HG03460 (cell line): ENCODE data around the gene LIN28B.
"Not testable (repeated sequence)": the region's sequence is repeated elsewhere in the genome, so short reads cannot be mapped to it uniquely, and the experiment has no call there.

Source experiments
- ATAC-seq: cut with Tn5 transposase; IDR thresholded peaks from one replicate; pipeline ENCODE4 v1.9.1; 2021; ENCODE audit not compliant: unreplicated experiment

Gene LIN28B

GRCh38 chr6:105066233-105066632, 109.3 kb downstream of the LIN28B start:
- ATAC-seq, result no peak

GRCh38 chr6:105066836-105067235, 109.9 kb downstream of the LIN28B start:
- ATAC-seq, result no peak

- ATAC-seq, result no peak
Measured at GRCh38 chr6:105067329-105067728, 110.4 kb downstream of the LIN28B start.

GRCh38 chr6:105068407-105068806, 111.5 kb downstream of the LIN28B start:
- no peak for ATAC-seq

GRCh38 chr6:105069821-105070445, 113.0 kb downstream of the LIN28B start:
- no peak for ATAC-seq

GRCh38 chr6:105072798-105073199, 115.9 kb downstream of the LIN28B start:
- ATAC-seq, result no peak

GRCh38 chr6:105075210-105075609, 118.3 kb downstream of the LIN28B start:
- ATAC-seq, result no peak

- not testable (repeated sequence) for ATAC-seq
Measured at GRCh38 chr6:105076418-105076817, 119.5 kb downstream of the LIN28B start.

- ATAC-seq, result no peak
Measured at GRCh38 chr6:105077596-105078385, 120.9 kb downstream of the LIN28B start.

GRCh38 chr6:105078386-105078708, 121.4 kb downstream of the LIN28B start:
- ATAC-seq, result no peak

GRCh38 chr6:105080279-105080678, 123.4 kb downstream of the LIN28B start:
- no peak for ATAC-seq

- ATAC-seq, result not testable (repeated sequence)
Measured at GRCh38 chr6:105081662-105082061, 124.8 kb downstream of the LIN28B start.

- ATAC-seq, result peak; percentile 68
Measured at GRCh38 chr6:105087571-105088211, 130.8 kb downstream of the LIN28B start.

- no peak for ATAC-seq
Measured at GRCh38 chr6:105091140-105091829, 134.4 kb downstream of the LIN28B start.

- no peak for ATAC-seq
Measured at GRCh38 chr6:105094133-105094640, 137.3 kb downstream of the LIN28B start.

- ATAC-seq, result no peak
Measured at GRCh38 chr6:105095139-105095538, 138.2 kb downstream of the LIN28B start.

- ATAC-seq, result no peak
Measured at GRCh38 chr6:105097288-105097687, 140.4 kb downstream of the LIN28B start.

- no peak for ATAC-seq
Measured at GRCh38 chr6:105099371-105099770, 142.5 kb downstream of the LIN28B start.

GRCh38 chr6:105102186-105102585, 145.3 kb downstream of the LIN28B start:
- ATAC-seq, result no peak

- ATAC-seq, result no peak
Measured at GRCh38 chr6:105105094-105105493, 148.2 kb downstream of the LIN28B start.

GRCh38 chr6:105106260-105106659, 149.4 kb downstream of the LIN28B start:
- no peak for ATAC-seq
